A673 (cell line): ENCODE data around the gene NFKB1.

Experiments
- CTCF ChIP-seq: fragments of 300-800, 200-600 bp; sonication (generic); conservative IDR thresholded peaks from 2 replicates; pipeline ENCODE4 v1.5.1; 2017; ENCODE audit warnings: low read depth, mild to moderate bottlenecking, antibody characterized with exemption, low read length, moderate library complexity, mixed read lengths
- EZH2 ChIP-seq: fragments of 200-600 bp; sonication (generic); IDR thresholded peaks from 2 replicates; pipeline ENCODE4 v1.6.1; 2017; ENCODE audit warnings: borderline replicate concordance, low read depth, mild to moderate bottlenecking, mixed read lengths, antibody characterized with exemption, low read length; ENCODE audit not compliant: poor library complexity, severe bottlenecking

GRCh38 chr4:102514298-102514964, 13.3 kb downstream of the NFKB1 start:
- TF ChIP-seq CTCF (no peak), EZH2 (no peak)
